Measurements from ENCODE around the gene MAMDC2.
"Not testable (repeated sequence)": the region's sequence is repeated elsewhere in the genome, so short reads cannot be mapped to it uniquely, and the experiment has no call there.

The MAMDC2 gene

GRCh38 chr9:70197216-70198044, 153.8 kb downstream of the MAMDC2 start:
- DNase-seq (ENCODE audit: low read depth): no peak

GRCh38 chr9:70204743-70205142, 161.1 kb downstream of the MAMDC2 start:
- DNase-seq (ENCODE audit: low read depth): not testable (repeated sequence)

GRCh38 chr9:70205366-70206020, 161.8 kb downstream of the MAMDC2 start:
- DNase-seq (ENCODE audit: low read depth): no peak

GRCh38 chr9:70217029-70217428, 173.4 kb downstream of the MAMDC2 start:
- no peak for DNase-seq (ENCODE audit: low read depth)

- DNase-seq (ENCODE audit: low read depth): no peak
Measured at GRCh38 chr9:70218767-70219166, 175.1 kb downstream of the MAMDC2 start.

- DNase-seq (ENCODE audit: low read depth): no peak
Measured at GRCh38 chr9:70220216-70220615, 176.6 kb downstream of the MAMDC2 start.

- no peak for DNase-seq (ENCODE audit: low read depth)
Measured at GRCh38 chr9:70222354-70222753, 178.7 kb downstream of the MAMDC2 start.

GRCh38 chr9:70228118-70228517, 184.5 kb downstream of the MAMDC2 start:
- DNase-seq (ENCODE audit: low read depth): no peak

GRCh38 chr9:70228611-70229010, 185.0 kb downstream of the MAMDC2 start:
- DNase-seq (ENCODE audit: low read depth): no peak

GRCh38 chr9:70229026-70229425, 185.4 kb downstream of the MAMDC2 start:
- DNase-seq (ENCODE audit: low read depth): no peak

- no peak for DNase-seq (ENCODE audit: low read depth)
Measured at GRCh38 chr9:70229579-70229978, 185.9 kb downstream of the MAMDC2 start.

- DNase-seq (ENCODE audit: low read depth): no peak
Measured at GRCh38 chr9:70232476-70232875, 188.8 kb downstream of the MAMDC2 start.

GRCh38 chr9:70234208-70234607, 190.6 kb downstream of the MAMDC2 start:
- not testable (repeated sequence) for DNase-seq (ENCODE audit: low read depth)

- DNase-seq (ENCODE audit: low read depth): not testable (repeated sequence)
Measured at GRCh38 chr9:70245952-70246351, 202.3 kb downstream of the MAMDC2 start.

- no peak for DNase-seq (ENCODE audit: low read depth)
Measured at GRCh38 chr9:70250221-70250620, 206.6 kb downstream of the MAMDC2 start.

GRCh38 chr9:70255486-70255885, 211.8 kb downstream of the MAMDC2 start:
- DNase-seq (ENCODE audit: low read depth): no peak

- no peak for DNase-seq (ENCODE audit: low read depth)
Measured at GRCh38 chr9:70256123-70256551, 212.5 kb downstream of the MAMDC2 start.

GRCh38 chr9:70257502-70257901, 213.9 kb downstream of the MAMDC2 start:
- no peak for DNase-seq (ENCODE audit: low read depth)

GRCh38 chr9:70257991-70258691, 214.5 kb downstream of the MAMDC2 start:
- peak; percentile 1 for DNase-seq (ENCODE audit: low read depth)

- DNase-seq (ENCODE audit: low read depth): peak; percentile 77
Measured at GRCh38 chr9:70258692-70259511, 215.3 kb downstream of the MAMDC2 start, which contains the start of gene SMC5. SMC5 (plus strand) TSS chr9:70258978; CDS start chr9:70259079, 101 bp downstream.

GRCh38 chr9:70259512-70259802, 215.8 kb downstream of the MAMDC2 start:
- no peak for DNase-seq (ENCODE audit: low read depth)

GRCh38 chr9:70260007-70260443, 216.4 kb downstream of the MAMDC2 start:
- DNase-seq (ENCODE audit: low read depth): no peak
